HG02642 (cell line): ENCODE results near the gene RBM11.

Experiments
- ATAC-seq: cut with Tn5 transposase; IDR thresholded peaks from one replicate; pipeline ENCODE4 v1.9.1; 2021; ENCODE audit warnings: mild to moderate bottlenecking; ENCODE audit not compliant: unreplicated experiment, poor library complexity

RBM11 gene

GRCh38 chr21:14267076-14267475, 51.1 kb downstream of the RBM11 start:
- ATAC-seq: no peak

- ATAC-seq: no peak
Observed at GRCh38 chr21:14270631-14271030, 54.7 kb downstream of the RBM11 start.

GRCh38 chr21:14271053-14271452, 55.1 kb downstream of the RBM11 start:
- no peak for ATAC-seq

GRCh38 chr21:14271641-14272040, 55.7 kb downstream of the RBM11 start:
- no peak for ATAC-seq

- ATAC-seq: no peak
Observed at GRCh38 chr21:14273736-14274538, 58.0 kb downstream of the RBM11 start.

- no peak for ATAC-seq
Observed at GRCh38 chr21:14275702-14276205, 59.8 kb downstream of the RBM11 start.
